A673 (cell line): Measurements from ENCODE around the gene TNS3.

Source experiments
- EZH2 ChIP-seq: fragments of 200-600 bp; sonication (generic); IDR thresholded peaks from 2 replicates; pipeline ENCODE4 v1.6.1; 2017; ENCODE audit warnings: borderline replicate concordance, low read depth, mild to moderate bottlenecking, mixed read lengths, antibody characterized with exemption, low read length; ENCODE audit not compliant: poor library complexity, severe bottlenecking
- TF ChIP-seq, protein P1 (sequence below): fragments of 300-800, 200-600 bp; sonication (generic); conservative IDR thresholded peaks from 2 replicates; pipeline ENCODE4 v1.5.1; 2017; ENCODE audit warnings: low read depth, mild to moderate bottlenecking, antibody characterized with exemption, low read length, moderate library complexity, mixed read lengths

GRCh38 chr7:47225387-47226131, 356.4 kb downstream of the TNS3 start:
- TF ChIP-seq, protein P1, sequence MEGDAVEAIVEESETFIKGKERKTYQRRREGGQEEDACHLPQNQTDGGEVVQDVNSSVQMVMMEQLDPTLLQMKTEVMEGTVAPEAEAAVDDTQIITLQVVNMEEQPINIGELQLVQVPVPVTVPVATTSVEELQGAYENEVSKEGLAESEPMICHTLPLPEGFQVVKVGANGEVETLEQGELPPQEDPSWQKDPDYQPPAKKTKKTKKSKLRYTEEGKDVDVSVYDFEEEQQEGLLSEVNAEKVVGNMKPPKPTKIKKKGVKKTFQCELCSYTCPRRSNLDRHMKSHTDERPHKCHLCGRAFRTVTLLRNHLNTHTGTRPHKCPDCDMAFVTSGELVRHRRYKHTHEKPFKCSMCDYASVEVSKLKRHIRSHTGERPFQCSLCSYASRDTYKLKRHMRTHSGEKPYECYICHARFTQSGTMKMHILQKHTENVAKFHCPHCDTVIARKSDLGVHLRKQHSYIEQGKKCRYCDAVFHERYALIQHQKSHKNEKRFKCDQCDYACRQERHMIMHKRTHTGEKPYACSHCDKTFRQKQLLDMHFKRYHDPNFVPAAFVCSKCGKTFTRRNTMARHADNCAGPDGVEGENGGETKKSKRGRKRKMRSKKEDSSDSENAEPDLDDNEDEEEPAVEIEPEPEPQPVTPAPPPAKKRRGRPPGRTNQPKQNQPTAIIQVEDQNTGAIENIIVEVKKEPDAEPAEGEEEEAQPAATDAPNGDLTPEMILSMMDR: no peak
- TF ChIP-seq EZH2: no peak
